ENCODE measurements around the gene DDB1.

Gene DDB1

DNA sequence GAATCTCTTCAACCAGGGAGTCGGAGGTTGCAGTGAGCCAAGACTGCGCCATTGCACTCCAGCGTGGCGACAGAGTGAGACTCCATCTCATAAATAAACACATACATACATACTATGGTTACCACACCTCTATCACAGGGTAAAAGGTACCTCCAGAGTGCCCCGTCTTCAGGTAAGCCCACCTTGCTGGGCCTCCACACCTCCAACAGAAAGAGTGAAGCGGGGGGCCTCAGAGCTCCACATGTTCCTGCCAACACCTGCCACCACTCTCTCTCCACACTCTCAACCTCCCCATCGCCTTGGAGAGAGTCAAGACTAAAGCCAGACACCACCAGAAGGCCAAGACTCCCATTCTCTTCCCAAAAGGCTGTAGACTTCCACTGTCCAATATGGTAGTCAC is 27.5 kb downstream of the DDB1 start:
- TF ChIP-seq ZFX (IDR thresholded peaks at IDR 0.05) = no peak
- TF ChIP-seq, protein P1, sequence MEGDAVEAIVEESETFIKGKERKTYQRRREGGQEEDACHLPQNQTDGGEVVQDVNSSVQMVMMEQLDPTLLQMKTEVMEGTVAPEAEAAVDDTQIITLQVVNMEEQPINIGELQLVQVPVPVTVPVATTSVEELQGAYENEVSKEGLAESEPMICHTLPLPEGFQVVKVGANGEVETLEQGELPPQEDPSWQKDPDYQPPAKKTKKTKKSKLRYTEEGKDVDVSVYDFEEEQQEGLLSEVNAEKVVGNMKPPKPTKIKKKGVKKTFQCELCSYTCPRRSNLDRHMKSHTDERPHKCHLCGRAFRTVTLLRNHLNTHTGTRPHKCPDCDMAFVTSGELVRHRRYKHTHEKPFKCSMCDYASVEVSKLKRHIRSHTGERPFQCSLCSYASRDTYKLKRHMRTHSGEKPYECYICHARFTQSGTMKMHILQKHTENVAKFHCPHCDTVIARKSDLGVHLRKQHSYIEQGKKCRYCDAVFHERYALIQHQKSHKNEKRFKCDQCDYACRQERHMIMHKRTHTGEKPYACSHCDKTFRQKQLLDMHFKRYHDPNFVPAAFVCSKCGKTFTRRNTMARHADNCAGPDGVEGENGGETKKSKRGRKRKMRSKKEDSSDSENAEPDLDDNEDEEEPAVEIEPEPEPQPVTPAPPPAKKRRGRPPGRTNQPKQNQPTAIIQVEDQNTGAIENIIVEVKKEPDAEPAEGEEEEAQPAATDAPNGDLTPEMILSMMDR (conservative IDR thresholded peaks at IDR 0.05) = no peak
- H3K27ac ChIP-seq = no peak overlapping the region

DNA sequence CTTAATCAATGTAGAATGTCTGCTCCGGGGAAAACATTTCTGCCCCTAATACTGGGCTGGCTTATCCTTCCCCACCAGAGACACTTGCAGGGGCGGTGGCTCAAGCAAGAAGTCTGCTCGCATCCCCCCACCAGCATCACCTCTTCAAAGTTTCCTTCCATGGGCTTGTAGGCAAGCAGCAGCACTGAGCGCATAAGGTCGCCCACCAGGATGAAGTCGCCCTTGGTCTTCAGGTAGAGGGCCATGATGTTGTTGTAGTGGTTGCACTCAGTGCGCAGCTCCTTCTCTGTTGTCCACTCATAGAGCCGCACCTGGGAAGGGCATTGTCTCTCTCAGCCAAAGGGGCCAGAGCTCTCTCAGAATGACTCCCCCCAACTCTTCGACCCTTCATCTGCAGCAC is 29.2 kb downstream of the DDB1 start:
- TF ChIP-seq, protein P1 (conservative IDR thresholded peaks at IDR 0.05) = no peak
- TF ChIP-seq ZFX (IDR thresholded peaks at IDR 0.05) = no peak

DNA sequence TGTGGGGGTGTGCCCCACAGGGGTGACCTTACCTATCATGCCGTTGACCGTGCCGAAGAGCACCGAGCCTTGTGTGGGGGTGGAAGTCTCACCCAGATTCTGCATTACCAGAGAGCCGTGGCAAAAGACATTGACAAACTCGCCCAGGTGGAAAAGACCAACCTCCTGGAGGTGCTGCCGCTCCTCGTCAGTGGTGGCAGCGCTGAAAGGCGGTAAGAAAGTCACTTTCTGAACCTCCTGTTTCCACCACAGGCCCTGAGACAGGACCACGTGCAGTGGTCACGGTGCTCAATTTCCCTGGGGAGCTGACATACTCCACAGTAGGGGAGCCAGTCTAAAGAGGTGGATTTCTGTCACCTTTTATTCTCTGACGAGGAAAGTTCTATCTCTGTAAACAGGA is 30.4 kb downstream of the DDB1 start:
- TF ChIP-seq, protein P1 (conservative IDR thresholded peaks at IDR 0.05) = no peak
- TF ChIP-seq ZFX (IDR thresholded peaks at IDR 0.05) = no peak
- H3K27ac ChIP-seq = no peak overlapping the region

More for the DNA sequence above, 29.2 kb downstream of the DDB1 start:
- H3K27ac ChIP-seq = no peak overlapping the region

DNA sequence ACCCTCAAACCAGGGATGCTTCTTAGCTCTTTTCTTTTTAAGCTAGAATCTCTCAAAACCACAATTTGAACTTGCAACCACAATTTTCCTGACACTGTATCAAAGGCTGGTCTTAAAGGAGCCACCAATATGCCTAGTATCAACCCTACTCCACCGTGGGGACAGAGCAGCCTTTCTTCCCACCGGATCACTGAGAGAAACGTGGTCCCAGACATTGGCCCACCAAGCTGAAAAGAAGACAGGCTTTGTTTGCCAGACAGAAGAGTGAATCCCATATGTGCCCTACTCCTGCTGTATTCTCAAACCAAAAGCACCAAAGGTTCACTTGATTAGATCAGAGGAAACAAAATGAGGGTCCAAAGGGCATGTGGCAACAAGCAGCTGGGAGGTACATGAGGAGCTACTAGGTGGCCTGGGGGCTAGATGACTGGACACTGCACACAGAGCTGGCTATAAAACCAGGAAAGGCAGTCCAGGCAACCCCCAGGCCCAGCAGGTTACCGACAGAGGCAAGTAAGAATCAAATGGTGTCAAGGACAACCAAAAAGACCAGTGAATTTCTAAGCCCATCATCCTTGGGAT is 34.2 kb downstream of the DDB1 start:
- no peak overlapping the region for H3K27ac ChIP-seq
- TF ChIP-seq, protein P1 (conservative IDR thresholded peaks at IDR 0.05) = no peak
- TF ChIP-seq ZFX (IDR thresholded peaks at IDR 0.05) = no peak

DNA sequence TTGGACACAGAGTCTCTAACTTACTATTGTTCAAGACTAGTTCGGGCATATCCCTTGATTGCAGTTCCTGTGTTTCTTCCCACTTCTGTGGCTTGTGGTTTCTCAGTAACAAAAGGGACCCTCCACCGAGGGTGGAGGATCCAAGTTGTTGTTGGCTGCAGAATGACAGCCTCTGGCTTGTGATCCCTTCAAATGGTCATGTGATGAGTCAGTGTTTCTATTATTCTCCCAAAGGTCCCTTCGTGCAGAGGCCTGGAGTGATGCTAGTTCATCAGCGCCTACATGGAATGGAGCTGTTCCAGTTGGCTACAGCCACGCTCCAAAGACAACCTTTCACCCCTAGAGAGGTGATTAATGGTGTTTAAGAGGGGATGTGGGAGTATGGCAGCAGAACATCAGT is 35.2 kb downstream of the DDB1 start:
- TF ChIP-seq, protein P1 (conservative IDR thresholded peaks at IDR 0.05) = no peak
- TF ChIP-seq ZFX (IDR thresholded peaks at IDR 0.05) = no peak
- no peak overlapping the region for H3K27ac ChIP-seq

DNA sequence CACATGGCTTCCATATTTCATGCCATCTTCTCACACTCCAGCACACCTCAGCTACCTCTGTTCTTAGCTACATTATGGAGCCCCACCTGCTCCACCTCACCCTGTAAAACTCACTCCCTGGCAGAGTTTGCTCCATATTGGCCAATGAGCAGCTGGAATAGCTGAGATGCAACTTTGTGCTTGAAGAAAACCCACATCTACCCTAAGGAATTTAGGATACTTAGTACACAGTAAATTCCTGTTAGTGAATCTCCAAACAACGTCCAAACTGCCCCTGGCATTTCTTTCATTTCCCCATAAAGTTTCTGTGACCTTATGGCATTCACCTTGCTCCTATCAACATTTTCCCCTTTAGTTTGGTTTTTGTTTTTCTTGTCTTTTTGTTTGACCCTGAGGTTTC is 35.6 kb downstream of the DDB1 start:
- TF ChIP-seq, protein P1 (conservative IDR thresholded peaks at IDR 0.05) = no peak
- TF ChIP-seq ZFX (IDR thresholded peaks at IDR 0.05) = no peak
- no peak overlapping the region for H3K27ac ChIP-seq

DNA sequence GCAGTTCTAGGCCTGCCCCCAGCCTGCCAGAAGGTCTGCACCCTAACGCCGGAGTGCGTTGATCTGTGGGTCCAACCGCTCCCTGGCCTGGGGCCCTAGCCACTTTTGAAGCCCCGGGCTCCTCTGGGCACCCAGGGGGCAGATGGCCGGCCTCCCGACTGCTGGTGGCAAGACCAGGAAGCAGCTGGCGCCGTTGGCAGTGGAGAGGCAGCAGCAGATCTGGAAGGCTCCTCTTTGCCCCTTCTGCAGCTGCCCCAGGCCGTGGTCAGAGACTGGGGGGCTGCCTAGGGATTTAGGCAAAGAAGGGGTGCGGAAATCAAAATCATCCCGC is 37.3 kb downstream of the DDB1 start:
- H3K27ac ChIP-seq = no peak overlapping the region

More for the DNA sequence above, 37.3 kb downstream of the DDB1 start:
- no peak for TF ChIP-seq ZFX (IDR thresholded peaks at IDR 0.05)
- TF ChIP-seq, protein P1 (conservative IDR thresholded peaks at IDR 0.05) = no peak
